ENCODE results near the gene TCP11L2. TPM values are rescaled to one million over a fixed set of nuclear protein-coding genes. Genes with fewer than 3 reads are reported as not detected.

Gene TCP11L2
- total and polyA plus RNA-seq, 2 of the 8 experiments (the other 6 are each of a cell fraction or from before 2014, with no cell fraction given), result 2.1 to 7.1 TPM

GRCh38 chr12:106317406-106318082, 15.0 kb downstream of the TCP11L2 start (continued):
- no peak for TF ChIP-seq CHD7 (IDR thresholded peaks at IDR 0.05; ENCODE audit: insufficient replicate concordance, low read length)
- no peak for TF ChIP-seq YY1 (IDR thresholded peaks at IDR 0.05; ENCODE audit: low read depth, low read length)
- TF ChIP-seq SUZ12 (IDR thresholded peaks at IDR 0.05; ENCODE audit: low read length), result no peak
